Measurements from ENCODE around the gene ZNF726.
A peak's percentile ranks its signal among the peaks of the same experiment; 100 is the strongest.

ZNF726 gene

DNA sequence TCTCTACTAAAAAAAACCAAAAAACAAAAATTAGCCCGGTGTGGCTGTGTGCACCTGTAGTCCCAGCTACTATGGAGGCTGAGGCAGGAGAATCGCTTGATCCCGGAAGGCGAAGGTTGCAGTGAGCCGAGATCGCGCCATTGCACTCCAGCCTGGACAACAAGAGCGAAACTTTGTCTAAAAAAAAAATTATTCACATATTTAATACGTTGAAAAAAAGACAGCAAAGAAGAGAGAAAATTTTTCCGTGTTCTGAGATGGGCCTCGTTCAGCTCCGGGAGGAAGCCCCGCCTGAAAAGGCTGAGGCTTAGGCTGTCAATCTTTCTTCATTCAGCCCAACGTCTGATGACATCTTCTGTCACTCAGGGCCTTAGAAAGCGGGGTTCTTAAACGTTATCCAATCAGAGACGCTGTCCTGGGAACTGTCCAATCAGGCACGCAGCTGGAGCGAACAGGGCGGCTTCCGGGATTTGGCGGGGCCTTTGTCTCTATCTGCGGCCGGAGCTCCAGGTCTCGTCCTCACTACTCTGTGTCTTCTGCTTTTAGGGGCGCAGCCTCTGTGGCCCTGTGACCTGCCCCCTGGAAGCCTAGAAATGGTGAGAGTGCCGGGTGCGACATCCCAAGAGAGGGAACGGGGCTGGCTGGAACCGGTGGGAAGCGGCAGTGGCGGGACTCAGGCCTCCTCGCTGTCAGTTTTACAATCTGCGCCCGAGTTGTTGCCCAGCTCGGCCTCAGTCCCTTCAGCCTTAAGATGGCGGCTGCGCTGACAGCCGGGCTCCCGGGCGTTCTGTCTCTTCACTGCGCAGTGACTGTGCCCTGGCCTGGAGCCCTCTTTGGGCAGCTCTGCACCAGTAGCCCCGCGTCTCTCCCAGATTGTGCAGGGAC is at the start of gene ZNF726:
Gene ZNF726 (plus strand): TSS at position 485 of the 885 bp plus-strand sequence. CDS start 109 bp downstream, at position 594.
- H4K20me1 ChIP-seq (ENCODE audit: control insufficient read depth, insufficient read depth, low read depth, low read length), result no peaks in the 10 kb centered on the region
- H3K4me1 ChIP-seq (ENCODE audit: control insufficient read depth, low read length), result peaks cover 20% of the 10 kb centered on the region
- no peaks in the 10 kb centered on the region for H3F3A ChIP-seq (ENCODE audit: control insufficient read depth, insufficient read depth)
- H3K4me2 ChIP-seq (ENCODE audit: low read length), result peak within 1 kb of the TSS; percentile 56
- peaks cover 30% of the 10 kb centered on the region for H3K9me3 ChIP-seq (ENCODE audit: control insufficient read depth, insufficient read depth, low read length)
- peak within 1 kb of the TSS; percentile 81 for H3K4me3 ChIP-seq (ENCODE audit: low read length)
- H3K79me2 ChIP-seq (ENCODE audit: control insufficient read depth, low read length), result peaks cover 39% of the 10 kb centered on the region
- no peaks in the 10 kb centered on the region for H3K9me2 ChIP-seq (replicated peaks; ENCODE audit: control insufficient read depth, low read length)
- H3K36me3 ChIP-seq (ENCODE audit: control insufficient read depth, low read length), result peaks cover 41% of the 10 kb centered on the region
- TF ChIP-seq, protein P1, sequence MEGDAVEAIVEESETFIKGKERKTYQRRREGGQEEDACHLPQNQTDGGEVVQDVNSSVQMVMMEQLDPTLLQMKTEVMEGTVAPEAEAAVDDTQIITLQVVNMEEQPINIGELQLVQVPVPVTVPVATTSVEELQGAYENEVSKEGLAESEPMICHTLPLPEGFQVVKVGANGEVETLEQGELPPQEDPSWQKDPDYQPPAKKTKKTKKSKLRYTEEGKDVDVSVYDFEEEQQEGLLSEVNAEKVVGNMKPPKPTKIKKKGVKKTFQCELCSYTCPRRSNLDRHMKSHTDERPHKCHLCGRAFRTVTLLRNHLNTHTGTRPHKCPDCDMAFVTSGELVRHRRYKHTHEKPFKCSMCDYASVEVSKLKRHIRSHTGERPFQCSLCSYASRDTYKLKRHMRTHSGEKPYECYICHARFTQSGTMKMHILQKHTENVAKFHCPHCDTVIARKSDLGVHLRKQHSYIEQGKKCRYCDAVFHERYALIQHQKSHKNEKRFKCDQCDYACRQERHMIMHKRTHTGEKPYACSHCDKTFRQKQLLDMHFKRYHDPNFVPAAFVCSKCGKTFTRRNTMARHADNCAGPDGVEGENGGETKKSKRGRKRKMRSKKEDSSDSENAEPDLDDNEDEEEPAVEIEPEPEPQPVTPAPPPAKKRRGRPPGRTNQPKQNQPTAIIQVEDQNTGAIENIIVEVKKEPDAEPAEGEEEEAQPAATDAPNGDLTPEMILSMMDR (IDR thresholded peaks at IDR 0.05; ENCODE audit: low read depth, low read length, poor library complexity, severe bottlenecking), result no peak
- no peak for TF ChIP-seq EZH2phosphoT487 (IDR thresholded peaks at IDR 0.05; ENCODE audit: borderline replicate concordance, low read length)
- peak within 1 kb of the TSS; percentile 46 for H3K27ac ChIP-seq (ENCODE audit: low read depth, low read length)
- no peaks in the 10 kb centered on the region for H3K27me3 ChIP-seq (ENCODE audit: control insufficient read depth, low read length)

DNA sequence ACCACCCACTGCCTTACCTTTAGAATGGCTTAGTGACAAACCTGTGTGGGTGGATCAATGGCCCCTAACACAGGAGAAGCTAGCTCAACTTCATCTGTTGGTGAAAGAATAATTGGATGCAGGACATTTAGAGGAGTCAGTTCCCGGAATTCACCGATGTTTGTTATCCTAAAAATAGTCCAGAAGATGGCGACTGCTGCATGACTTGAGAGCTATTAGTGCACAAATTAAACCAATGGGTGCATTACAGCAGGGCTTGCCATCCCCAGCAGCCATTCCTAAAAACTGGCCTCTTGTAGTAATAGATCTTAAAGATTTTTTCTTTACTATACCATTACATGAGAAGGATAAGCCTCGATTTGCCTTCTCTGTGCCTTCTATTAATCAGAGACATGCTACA is 46.8 kb upstream of the ZNF726 start:
- TF ChIP-seq, protein P1 (IDR thresholded peaks at IDR 0.05; ENCODE audit: low read depth, low read length, poor library complexity, severe bottlenecking), result no peak
- no peak for TF ChIP-seq EZH2phosphoT487 (IDR thresholded peaks at IDR 0.05; ENCODE audit: borderline replicate concordance, low read length)
- Histone ChIP-seq H3K9me3 (ENCODE audit: control insufficient read depth, insufficient read depth, low read length) (peaks cover 4% of the 10 kb centered on the region; the same call in 1 of the 2 replicates), H3K36me3 (ENCODE audit: control insufficient read depth, low read length) (no peaks in the 10 kb centered on the region), H3F3A (ENCODE audit: control insufficient read depth, insufficient read depth) (no peaks in the 10 kb centered on the region), H3K4me3 (ENCODE audit: low read length) (no peak overlapping the region), H3K4me1 (ENCODE audit: control insufficient read depth, low read length) (no peaks in the 10 kb centered on the region), H3K27ac (ENCODE audit: low read depth, low read length) (no peak overlapping the region), H3K27me3 (ENCODE audit: control insufficient read depth, low read length) (no peaks in the 10 kb centered on the region), H3K4me2 (ENCODE audit: low read length) (no peak overlapping the region), H4K20me1 (ENCODE audit: control insufficient read depth, insufficient read depth, low read depth, low read length) (no peaks in the 10 kb centered on the region), H3K79me2 (ENCODE audit: control insufficient read depth, low read length) (no peaks in the 10 kb centered on the region), H3K9me2 (replicated peaks; ENCODE audit: control insufficient read depth, low read length) (no peaks in the 10 kb centered on the region)

DNA sequence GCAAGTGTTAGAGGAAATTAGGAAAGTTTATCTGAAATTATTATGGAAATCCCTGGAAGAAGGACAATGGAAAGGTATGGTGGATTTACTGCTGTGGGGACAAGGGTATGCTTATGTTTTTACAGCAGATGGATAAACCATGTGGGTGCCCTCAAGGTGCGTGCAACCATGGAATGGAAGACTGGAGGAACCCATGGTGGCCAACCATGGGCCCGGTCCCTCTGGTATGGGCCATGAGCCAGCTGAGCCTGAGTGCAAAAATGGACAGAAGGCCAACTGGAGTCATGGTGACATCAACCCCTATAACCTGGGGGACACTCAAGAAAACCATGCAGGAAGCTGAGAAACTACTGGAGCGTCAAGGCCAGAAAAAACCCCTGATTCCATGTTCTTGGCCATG is 46.1 kb upstream of the ZNF726 start:
- H3K27ac ChIP-seq (ENCODE audit: low read depth, low read length), result no peak overlapping the region

More for the DNA sequence above, 46.1 kb upstream of the ZNF726 start:
- no peaks in the 10 kb centered on the region for H3K36me3 ChIP-seq (ENCODE audit: control insufficient read depth, low read length)
- H3K9me2 ChIP-seq (replicated peaks; ENCODE audit: control insufficient read depth, low read length), result no peaks in the 10 kb centered on the region
- no peak overlapping the region for H3K4me3 ChIP-seq (ENCODE audit: low read length)
- H3K27me3 ChIP-seq (ENCODE audit: control insufficient read depth, low read length), result no peaks in the 10 kb centered on the region
- H3K4me2 ChIP-seq (ENCODE audit: low read length), result no peak overlapping the region
- no peaks in the 10 kb centered on the region for H3K79me2 ChIP-seq (ENCODE audit: control insufficient read depth, low read length)
- TF ChIP-seq, protein P1 (IDR thresholded peaks at IDR 0.05; ENCODE audit: low read depth, low read length, poor library complexity, severe bottlenecking), result no peak
- TF ChIP-seq EZH2phosphoT487 (IDR thresholded peaks at IDR 0.05; ENCODE audit: borderline replicate concordance, low read length), result no peak
- H3K4me1 ChIP-seq (ENCODE audit: control insufficient read depth, low read length), result no peaks in the 10 kb centered on the region
- H3K9me3 ChIP-seq (ENCODE audit: control insufficient read depth, insufficient read depth, low read length), result peaks cover 4% of the 10 kb centered on the region; the same call in 1 of the 2 replicates
- H4K20me1 ChIP-seq (ENCODE audit: control insufficient read depth, insufficient read depth, low read depth, low read length), result no peaks in the 10 kb centered on the region
- H3F3A ChIP-seq (ENCODE audit: control insufficient read depth, insufficient read depth), result no peaks in the 10 kb centered on the region

All from DOHH2 (cell line).